Measurements from ENCODE around the gene EXD1. TPM values are rescaled to one million over a fixed set of nuclear protein-coding genes. Genes with fewer than 3 reads are reported as not detected.
"Not testable (repeated sequence)": the region's sequence is repeated elsewhere in the genome, so short reads cannot be mapped to it uniquely, and the experiment has no call there.

Gene EXD1
- polyA plus RNA-seq, 4 donors: 0.27 TPM; not detected in 3

DNA sequence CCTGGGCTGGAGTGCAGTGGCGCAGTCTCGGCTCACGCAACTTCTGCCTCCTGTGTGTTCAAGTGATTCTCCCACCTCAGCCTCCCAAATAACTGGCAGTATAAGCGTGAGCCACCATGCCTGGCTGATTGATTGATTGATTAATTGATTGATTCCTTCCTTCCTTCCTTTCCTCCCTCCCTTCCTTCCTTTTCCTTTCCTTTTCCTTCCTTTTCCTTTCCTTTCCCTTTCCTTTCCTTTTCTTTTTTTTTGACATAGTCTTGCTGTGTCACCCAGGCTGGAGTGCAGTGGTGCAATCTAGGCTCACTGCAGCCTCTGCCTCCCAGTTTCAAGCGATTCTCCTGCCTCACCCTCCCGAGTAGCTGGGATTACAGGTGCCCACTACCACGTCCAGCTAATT, 30.4 kb upstream of the EXD1 start:
- H3K4me3 ChIP-seq (ENCODE audit: low read depth in 1 of 3, low read length in 3 of 3); FAIRE-seq; H3K4me1 ChIP-seq (ENCODE audit: control insufficient read depth in 3 of 3, insufficient read depth in 2 of 3, low read depth in 1 of 3, low read length in 2 of 3); DNase-seq; H3K27me3 ChIP-seq (ENCODE audit: control insufficient read depth in 3 of 3, insufficient read depth in 3 of 3, low read length in 3 of 3); H3K27ac ChIP-seq (ENCODE audit: low read depth in 1 of 3, low read length in 2 of 3); H3K9me3 ChIP-seq (ENCODE audit: control insufficient read depth in 2 of 2, insufficient read depth in 1 of 2, low read depth in 1 of 2, low read length in 1 of 2): not testable (repeated sequence)
- 97% methylated on average over 7 of the region's 7 CpGs for WGBS, 3 donors
- H3K36me3 ChIP-seq (ENCODE audit: control insufficient read depth in 3 of 3, insufficient read depth in 2 of 3, low read depth in 1 of 3, low read length in 3 of 3): peaks cover 5 to 18% (median 10%) of the 10 kb centered on the region in 3 donors

- peaks cover 5 to 17% (median 10%) of the 10 kb centered on the region in 3 donors for H3K36me3 ChIP-seq (ENCODE audit: control insufficient read depth in 3 of 3, insufficient read depth in 2 of 3, low read depth in 1 of 3, low read length in 3 of 3)
- FAIRE-seq (no peak), DNase-seq (peak; percentile 60 to 90)
- 42 to 69% (median 54%) methylated on average over 12 of the region's 12 CpGs for WGBS, 3 donors
- peaks cover 0 to 6% (median 2%) of the 10 kb centered on the region in 3 donors for H3K4me1 ChIP-seq (ENCODE audit: control insufficient read depth in 3 of 3, insufficient read depth in 2 of 3, low read depth in 1 of 3, low read length in 2 of 3)
- no peak overlapping the region for H3K4me3 ChIP-seq (ENCODE audit: low read depth in 1 of 3, low read length in 3 of 3)
- H3K9me3 ChIP-seq (ENCODE audit: control insufficient read depth in 2 of 2, insufficient read depth in 1 of 2, low read depth in 1 of 2, low read length in 1 of 2): no peaks in the 10 kb centered on the region
- no peaks in the 10 kb centered on the region for H3K27me3 ChIP-seq (ENCODE audit: control insufficient read depth in 3 of 3, insufficient read depth in 3 of 3, low read length in 3 of 3)
- peak overlapping the region; percentile 21 to 58 (median 34) for H3K27ac ChIP-seq (ENCODE audit: low read depth in 1 of 3, low read length in 2 of 3)
Observed at GRCh38 chr15:41259546-41260189, 29.1 kb upstream of the EXD1 start.

GRCh38 chr15:41258750-41259471, 28.4 kb upstream of the EXD1 start:
- peaks cover 0 to 6% (median 2%) of the 10 kb centered on the region in 3 donors for H3K4me1 ChIP-seq (ENCODE audit: control insufficient read depth in 3 of 3, insufficient read depth in 2 of 3, low read depth in 1 of 3, low read length in 2 of 3)

GRCh38 chr15:41256577-41257038, 26.1 kb upstream of the EXD1 start:
- FAIRE-seq: no peak
- H3K27me3 ChIP-seq (ENCODE audit: control insufficient read depth in 3 of 3, insufficient read depth in 3 of 3, low read length in 3 of 3): no peaks in the 10 kb centered on the region
- H3K36me3 ChIP-seq (ENCODE audit: control insufficient read depth in 3 of 3, insufficient read depth in 2 of 3, low read depth in 1 of 3, low read length in 3 of 3): peaks cover 4 to 19% (median 5%) of the 10 kb centered on the region in 3 donors
- DNase-seq: peak; percentile 38 to 50
- WGBS, 3 donors: 54 to 85% (median 73%) methylated on average over 5 of the region's 5 CpGs
- H3K4me3 ChIP-seq (ENCODE audit: low read depth in 1 of 3, low read length in 3 of 3): no peak overlapping the region
- H3K9me3 ChIP-seq (ENCODE audit: control insufficient read depth in 2 of 2, insufficient read depth in 1 of 2, low read depth in 1 of 2, low read length in 1 of 2): no peaks in the 10 kb centered on the region
- no peak overlapping the region for H3K27ac ChIP-seq (ENCODE audit: low read depth in 1 of 3, low read length in 2 of 3)
- H3K4me1 ChIP-seq (ENCODE audit: control insufficient read depth in 3 of 3, insufficient read depth in 2 of 3, low read depth in 1 of 3, low read length in 2 of 3): peaks cover 0 to 6% (median 2%) of the 10 kb centered on the region in 3 donors

More at GRCh38 chr15:41258750-41259471, 28.4 kb upstream of the EXD1 start:
- WGBS, 3 donors: 28 to 44% (median 28%) methylated on average over 3 of the region's 3 CpGs
- peaks cover 5 to 12% (median 10%) of the 10 kb centered on the region in 3 donors for H3K36me3 ChIP-seq (ENCODE audit: control insufficient read depth in 3 of 3, insufficient read depth in 2 of 3, low read depth in 1 of 3, low read length in 3 of 3)
- H3K4me3 ChIP-seq (ENCODE audit: low read depth in 1 of 3, low read length in 3 of 3): no peak overlapping the region
- peak; percentile 58 to 67 for DNase-seq
- no peaks in the 10 kb centered on the region for H3K27me3 ChIP-seq (ENCODE audit: control insufficient read depth in 3 of 3, insufficient read depth in 3 of 3, low read length in 3 of 3)
- H3K27ac ChIP-seq (ENCODE audit: low read depth in 1 of 3, low read length in 2 of 3): peak overlapping the region; percentile 52 to 64 (median 58)
- no peak for FAIRE-seq
- H3K9me3 ChIP-seq (ENCODE audit: control insufficient read depth in 2 of 2, insufficient read depth in 1 of 2, low read depth in 1 of 2, low read length in 1 of 2): no peaks in the 10 kb centered on the region

- WGBS, 3 donors: 95 to 100% (median 99%) methylated on average over 3 of the region's 3 CpGs
- no peak for FAIRE-seq
- Histone ChIP-seq H3K27ac (ENCODE audit: low read depth in 1 of 3, low read length in 2 of 3) (no peak overlapping the region), H3K27me3 (ENCODE audit: control insufficient read depth in 3 of 3, insufficient read depth in 3 of 3, low read length in 3 of 3) (no peaks in the 10 kb centered on the region), H3K4me1 (ENCODE audit: control insufficient read depth in 3 of 3, insufficient read depth in 2 of 3, low read depth in 1 of 3, low read length in 2 of 3) (peaks cover 0 to 6% (median 2%) of the 10 kb centered on the region in 3 donors), H3K36me3 (ENCODE audit: control insufficient read depth in 3 of 3, insufficient read depth in 2 of 3, low read depth in 1 of 3, low read length in 3 of 3) (peaks cover 3 to 23% (median 5%) of the 10 kb centered on the region in 3 donors), H3K9me3 (ENCODE audit: control insufficient read depth in 2 of 2, insufficient read depth in 1 of 2, low read depth in 1 of 2, low read length in 1 of 2) (no peaks in the 10 kb centered on the region), H3K4me3 (ENCODE audit: low read depth in 1 of 3, low read length in 3 of 3) (no peak overlapping the region)
- no peak for DNase-seq
Observed at GRCh38 chr15:41256103-41256502, 25.5 kb upstream of the EXD1 start.

- Histone ChIP-seq H3K27me3 (ENCODE audit: control insufficient read depth in 3 of 3, insufficient read depth in 3 of 3, low read length in 3 of 3) (no peaks in the 10 kb centered on the region), H3K27ac (ENCODE audit: low read depth in 1 of 3, low read length in 2 of 3) (no peak overlapping the region), H3K36me3 (ENCODE audit: control insufficient read depth in 3 of 3, insufficient read depth in 2 of 3, low read depth in 1 of 3, low read length in 3 of 3) (peaks cover 3 to 23% (median 5%) of the 10 kb centered on the region in 3 donors), H3K4me1 (ENCODE audit: control insufficient read depth in 3 of 3, insufficient read depth in 2 of 3, low read depth in 1 of 3, low read length in 2 of 3) (peaks cover 0 to 2% (median 1%) of the 10 kb centered on the region in 3 donors), H3K4me3 (ENCODE audit: low read depth in 1 of 3, low read length in 3 of 3) (no peak overlapping the region), H3K9me3 (ENCODE audit: control insufficient read depth in 2 of 2, insufficient read depth in 1 of 2, low read depth in 1 of 2, low read length in 1 of 2) (no peaks in the 10 kb centered on the region)
- DNase-seq (peak in 1 of 2 donors; percentile 37), FAIRE-seq (no peak)
- WGBS, 3 donors: 78 to 85% (median 81%) methylated on average over 4 of the region's 4 CpGs
Observed at GRCh38 chr15:41254560-41254959, 24.0 kb upstream of the EXD1 start.

GRCh38 chr15:41251411-41251810, 20.9 kb upstream of the EXD1 start:
- H3K27me3 ChIP-seq (ENCODE audit: control insufficient read depth in 3 of 3, insufficient read depth in 3 of 3, low read length in 3 of 3): no peaks in the 10 kb centered on the region
- peaks cover 0 to 29% (median 2%) of the 10 kb centered on the region in 3 donors for H3K36me3 ChIP-seq (ENCODE audit: control insufficient read depth in 3 of 3, insufficient read depth in 2 of 3, low read depth in 1 of 3, low read length in 3 of 3)
- H3K4me1 ChIP-seq (ENCODE audit: control insufficient read depth in 3 of 3, insufficient read depth in 2 of 3, low read depth in 1 of 3, low read length in 2 of 3): no peaks in the 10 kb centered on the region
- no peaks in the 10 kb centered on the region for H3K9me3 ChIP-seq (ENCODE audit: control insufficient read depth in 2 of 2, insufficient read depth in 1 of 2, low read depth in 1 of 2, low read length in 1 of 2)
- H3K4me3 ChIP-seq (ENCODE audit: low read depth in 1 of 3, low read length in 3 of 3): no peak overlapping the region
- FAIRE-seq: no peak
- no peak overlapping the region for H3K27ac ChIP-seq (ENCODE audit: low read depth in 1 of 3, low read length in 2 of 3)
- no peak for DNase-seq
- WGBS, 3 donors: 94 to 97% (median 97%) methylated on average over 5 of the region's 5 CpGs

DNA sequence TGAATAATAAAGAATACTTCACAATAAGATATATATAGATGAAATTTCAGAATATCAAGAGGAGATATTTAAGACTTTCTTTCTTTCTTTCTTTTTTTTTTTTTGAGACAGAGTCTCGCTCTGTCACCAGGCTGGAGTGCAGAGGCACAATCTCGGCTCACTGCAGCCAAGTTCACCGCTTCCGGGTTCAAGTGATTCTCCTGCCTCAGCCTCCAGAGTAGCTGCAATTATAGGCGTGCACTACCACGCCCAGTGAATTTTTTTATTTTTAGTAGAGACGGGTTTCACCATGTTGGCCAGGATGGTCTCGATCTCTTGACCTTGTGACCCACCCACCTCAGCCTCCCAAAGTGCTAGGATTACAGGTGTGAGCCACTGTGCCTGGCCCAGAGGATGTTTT, 20.2 kb upstream of the EXD1 start:
- H3K4me1 ChIP-seq (ENCODE audit: control insufficient read depth in 3 of 3, insufficient read depth in 2 of 3, low read depth in 1 of 3, low read length in 2 of 3); H3K27ac ChIP-seq (ENCODE audit: low read depth in 1 of 3, low read length in 2 of 3); H3K27me3 ChIP-seq (ENCODE audit: control insufficient read depth in 3 of 3, insufficient read depth in 3 of 3, low read length in 3 of 3); H3K4me3 ChIP-seq (ENCODE audit: low read depth in 1 of 3, low read length in 3 of 3); H3K9me3 ChIP-seq (ENCODE audit: control insufficient read depth in 2 of 2, insufficient read depth in 1 of 2, low read depth in 1 of 2, low read length in 1 of 2); FAIRE-seq: not testable (repeated sequence)
- WGBS, 3 donors: 38 to 79% (median 45%) methylated on average over 8 of the region's 8 CpGs
- H3K36me3 ChIP-seq (ENCODE audit: control insufficient read depth in 3 of 3, insufficient read depth in 2 of 3, low read depth in 1 of 3, low read length in 3 of 3): peaks cover 0 to 29% (median 2%) of the 10 kb centered on the region in 3 donors
- DNase-seq: peak in 1 of 2 donors; percentile 56
